DOHH2 (cell line): Measurements from ENCODE around the gene TARBP1.

Experiments
- CTCF ChIP-seq: fragments of 200-600 bp; sonication (generic); IDR thresholded peaks from one replicate; pipeline ENCODE4 v1.5.1; 2014; ENCODE audit warnings: antibody characterized with exemption, mild to moderate bottlenecking, low read depth, low read length; ENCODE audit not compliant: poor library complexity, severe bottlenecking
- EZH2phosphoT487 ChIP-seq: fragments of 200-600 bp; sonication (generic); IDR thresholded peaks from 2 replicates; pipeline ENCODE4 v1.6.1; 2017; ENCODE audit warnings: borderline replicate concordance, mild to moderate bottlenecking, antibody characterized with exemption, low read length, moderate library complexity, mixed read lengths

DNA sequence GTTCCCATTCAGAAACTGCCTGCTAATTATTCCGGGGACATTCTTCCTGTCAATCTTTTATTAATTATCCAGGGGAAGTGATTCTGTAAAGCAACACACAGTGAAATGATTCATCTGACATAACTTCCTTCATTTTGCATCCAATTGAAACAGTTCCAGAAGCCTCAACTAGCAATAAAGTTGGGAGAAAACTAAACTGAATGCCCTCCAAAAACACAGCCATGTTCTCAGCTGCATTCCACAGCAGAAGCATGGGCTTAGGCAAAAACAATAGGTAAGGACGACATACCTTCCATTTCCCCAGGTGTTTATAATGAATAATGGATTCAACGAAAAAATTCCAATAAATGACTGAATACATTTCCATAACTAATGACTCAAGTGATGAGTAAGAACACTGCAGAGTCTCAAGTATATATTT lies 36.9 kb upstream of the TARBP1 start:
- TF ChIP-seq CTCF (no peak), EZH2phosphoT487 (no peak)
